Activated CD8-positive, alpha-beta T cell treated with anti-CD3 and anti-CD28 coated beads for 36 hours (primary cell): ENCODE results near the gene INPP5K. TPM values are rescaled to one million over a fixed set of nuclear protein-coding genes. Genes with fewer than 3 reads are reported as not detected.

ENCODE experiments used
- ATAC-seq: fragments of 200-7000 bp; cut with Tn5 transposase; one replicate; pipeline ENCODE4 v1.10.0; 2021; ENCODE audit warnings: mild to moderate bottlenecking, moderate library complexity
- CTCF ChIA-PET: fragments of 350-600 bp; sonication (Branson Sonifier 250); formaldehyde crosslinking; loops from one replicate; lab custom pipeline; 2021; ENCODE audit warnings: antibody characterized with exemption; lab: Charles Lee
- POLR2A ChIA-PET: fragments of 350-600 bp; sonication (Branson Sonifier 250); formaldehyde crosslinking; loops from one replicate; lab custom pipeline; 2021; ENCODE audit warnings: antibody characterized with exemption; lab: Charles Lee
- DNase-seq: peaks from one replicate; pipeline ENCODE4 v3.0.0-alpha.2; 2020
- H3K27ac Mint-ChIP-seq: one replicate; pipeline ENCODE4 v1.8.0; 2021; ENCODE audit warnings: mild to moderate bottlenecking, mixed read lengths
- H3K27me3 Mint-ChIP-seq: one replicate; pipeline ENCODE4 v1.8.0; 2021; ENCODE audit warnings: mixed read lengths
- H3K36me3 Mint-ChIP-seq: one replicate; pipeline ENCODE4 v1.8.0; 2021; ENCODE audit warnings: low read depth, mixed read lengths
- H3K4me1 Mint-ChIP-seq: one replicate; pipeline ENCODE4 v1.8.0; 2021; ENCODE audit warnings: low read depth, mixed read lengths
- H3K4me3 Mint-ChIP-seq: one replicate; pipeline ENCODE4 v1.8.0; 2021; ENCODE audit warnings: mild to moderate bottlenecking, moderate library complexity, mixed read lengths
- H3K9me3 Mint-ChIP-seq: one replicate; pipeline ENCODE4 v1.8.0; 2021; ENCODE audit warnings: mixed read lengths
- CTCF ChIP-seq: fragments of 200-600 bp; IDR thresholded peaks from one replicate; pipeline ENCODE4 v1.8.0; 2022; ENCODE audit warnings: antibody characterized with exemption, mild to moderate bottlenecking
- intact Hi-C: fragments of 100-400 bp; cut with micrococcal nuclease; formaldehyde crosslinking; loops from one replicate; pipeline ENCODE4 v1.10.0; 2022
- total RNA-seq, 2 experiments: library from RNA; stranded (reverse); gene quantifications; one replicate each; pipeline ENCODE4 v1.2.3, GENCODE V29; 2021

INPP5K gene
- total RNA-seq, 2 experiments from 2014 or later, result 16.5 to 16.7 TPM

- POLR2A ChIA-PET, result interaction anchor here (0.7 to 1.0 kb wide), 2 partner anchors 12 to 29 kb away, joined by 3 read pairs; no protein-coding TSS in a partner anchor
- peak within 1 kb of the TSS; percentile 74 for H3K4me3 Mint-ChIP-seq
- H3K27me3 Mint-ChIP-seq, result peaks cover 4% of the 10 kb centered on the region
- no peak for ATAC-seq
- DNase-seq, result no peak
- H3K9me3 Mint-ChIP-seq, result no peaks in the 10 kb centered on the region
- TF ChIP-seq CTCF, result no peak
- peaks cover 13% of the 10 kb centered on the region for H3K4me1 Mint-ChIP-seq
- CTCF ChIA-PET, result interaction anchor here (0.8 to 1.6 kb wide), 4 partner anchors 24 to 157 kb away, joined by 3 to 5 read pairs (median 4); partner anchors contain the start of genes INPP5K and RILP
- no peaks in the 10 kb centered on the region for H3K36me3 Mint-ChIP-seq
- peak within 1 kb of the TSS; percentile 72 for H3K27ac Mint-ChIP-seq
- intact Hi-C loops, result no loop called here
Observed at GRCh38 chr17:1492249-1493206, 23.9 kb downstream of the INPP5K start, which contains the start of gene MYO1C. Gene MYO1C, minus strand, starts transcription at chr17:1492686. Its CDS starts 199 bp downstream, at chr17:1492487.

DNA sequence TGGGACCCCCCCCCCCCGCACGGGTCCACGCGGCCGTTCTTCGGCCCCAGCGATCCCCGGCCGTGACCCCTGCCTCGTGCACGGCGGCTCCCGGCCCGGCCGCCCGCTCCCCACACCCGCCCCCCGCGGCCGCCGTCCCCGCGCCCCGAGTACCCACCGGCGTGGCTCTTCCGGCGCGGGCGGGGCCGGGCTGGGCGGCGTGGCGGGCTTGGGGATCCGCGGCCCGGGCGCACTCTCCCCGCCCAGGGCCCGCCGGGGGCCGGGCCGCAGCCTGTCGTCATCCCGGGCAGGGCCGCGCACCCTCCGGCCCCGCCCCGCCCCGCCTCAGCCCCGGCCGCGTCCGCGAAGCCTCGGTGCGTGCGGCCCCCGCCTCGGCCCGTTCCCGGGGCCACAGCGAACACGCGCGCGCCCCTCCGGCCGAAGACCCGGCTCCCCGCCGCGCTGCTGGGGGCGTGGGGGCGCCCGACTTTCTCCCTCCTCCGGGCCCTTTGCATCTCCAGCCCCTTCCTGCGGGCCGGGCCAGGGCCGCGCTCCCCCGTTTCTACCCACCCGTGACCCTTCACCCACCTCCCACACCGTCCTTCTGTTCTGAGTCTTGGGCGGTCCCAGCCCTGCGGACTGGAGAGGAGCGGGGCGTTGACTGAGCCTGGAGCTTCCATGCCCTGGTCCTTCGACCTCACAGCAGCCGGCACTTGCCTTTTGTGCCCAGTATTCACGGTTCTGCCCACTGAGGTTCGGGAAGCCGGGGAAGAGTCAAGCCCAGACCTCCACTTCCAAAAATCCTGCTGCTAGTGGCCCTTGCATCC lies 24.8 kb downstream of the INPP5K start:
- H3K4me1 Mint-ChIP-seq, result peaks cover 18% of the 10 kb centered on the region
- DNase-seq, result no peak
- peak overlapping the region; percentile 81 for H3K4me3 Mint-ChIP-seq
- H3K27me3 Mint-ChIP-seq, result peaks cover 4% of the 10 kb centered on the region
- no peak for TF ChIP-seq CTCF
- peak; percentile 55 for ATAC-seq
- H3K9me3 Mint-ChIP-seq, result no peaks in the 10 kb centered on the region
- POLR2A ChIA-PET, result no interaction called here
- intact Hi-C loops, result no loop called here
- peak overlapping the region; percentile 72 for H3K27ac Mint-ChIP-seq
- no peaks in the 10 kb centered on the region for H3K36me3 Mint-ChIP-seq
- CTCF ChIA-PET, result interaction anchor here (1.4 to 1.6 kb wide), 4 partner anchors 25 to 158 kb away, joined by 3 to 5 read pairs (median 4); partner anchors contain the start of genes INPP5K and RILP

DNA sequence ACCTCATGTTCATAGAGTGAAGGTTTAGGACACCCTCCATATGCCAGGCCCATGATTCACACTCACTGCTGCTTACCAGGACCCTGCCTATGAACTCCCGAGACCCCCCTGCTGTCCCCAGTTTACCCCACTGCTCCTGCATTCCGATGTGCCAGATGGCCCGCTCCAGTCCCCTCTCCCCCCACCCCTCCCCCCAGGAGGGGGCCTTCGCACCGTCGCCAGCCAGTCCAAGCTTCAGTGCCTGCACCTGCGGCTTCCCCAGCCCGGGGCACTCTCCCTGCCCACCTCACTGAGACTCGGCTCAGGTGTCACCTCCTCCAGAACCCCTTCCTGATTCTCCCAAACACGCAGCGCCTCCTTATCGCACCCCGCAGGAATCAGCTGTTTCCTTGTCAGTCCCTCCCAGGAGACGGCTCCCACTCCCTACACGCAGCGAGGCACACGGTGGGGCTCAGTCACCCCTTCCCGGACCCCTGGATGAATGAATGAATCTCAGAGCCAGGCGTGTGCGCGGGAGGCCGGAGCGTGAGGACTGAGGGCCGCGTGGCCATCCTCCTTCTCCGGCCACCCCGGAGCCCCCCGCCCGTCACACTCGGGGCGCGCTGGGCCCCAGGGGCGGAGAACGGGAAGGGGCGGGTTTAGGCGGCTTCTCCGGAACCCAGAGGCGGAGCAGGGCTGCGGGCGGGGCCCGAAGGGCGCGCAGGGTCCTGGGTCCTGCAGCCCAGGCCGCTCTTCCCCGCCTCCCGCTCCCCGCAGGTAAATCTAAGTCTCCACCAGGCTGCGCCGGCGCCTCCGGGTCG lies 25.6 kb downstream of the INPP5K start:
- TF ChIP-seq CTCF, result no peak
- H3K36me3 Mint-ChIP-seq, result no peaks in the 10 kb centered on the region
- H3K9me3 Mint-ChIP-seq, result no peaks in the 10 kb centered on the region
- ATAC-seq (peak; percentile 63), DNase-seq (peak; percentile 76)
- ChIA-PET POLR2A (interaction anchor here (0.6 to 0.8 kb wide), 2 partner anchors 26 to 73 kb away, joined by 3 read pairs; partner anchors contain the start of gene INPP5K), CTCF (interaction anchor here (1.4 kb wide), 1 partner anchor 84 kb away, joined by 3 read pairs; no protein-coding TSS in a partner anchor)
- H3K4me1 Mint-ChIP-seq, result peaks cover 18% of the 10 kb centered on the region
- H3K27me3 Mint-ChIP-seq, result peaks cover 4% of the 10 kb centered on the region
- intact Hi-C loops, result no loop called here
- peak overlapping the region; percentile 81 for H3K4me3 Mint-ChIP-seq
- H3K27ac Mint-ChIP-seq, result no peak overlapping the region

- ChIA-PET CTCF (interaction anchor here (1.0 to 1.3 kb wide), 4 partner anchors 27 to 124 kb away, joined by 3 to 4 read pairs (median 4); partner anchors contain the start of genes INPP5K and PITPNA), POLR2A (interaction anchor here (0.9 to 2.0 kb wide), 5 partner anchors 28 to 847 kb away, joined by 3 to 7 read pairs (median 4); partner anchors contain the start of genes INPP5K, TSR1 and YWHAE)
- Mint-ChIP-seq H3K36me3 (no peaks in the 10 kb centered on the region), H3K4me1 (peaks cover 23% of the 10 kb centered on the region), H3K4me3 (peak overlapping the region; percentile 48), H3K27me3 (peaks cover 4% of the 10 kb centered on the region), H3K27ac (no peak overlapping the region), H3K9me3 (no peaks in the 10 kb centered on the region)
- TF ChIP-seq CTCF, result no peak
- DNase-seq (no peak), ATAC-seq (no peak)
- intact Hi-C loops, result no loop called here
Observed at GRCh38 chr17:1488826-1489270, 27.6 kb downstream of the INPP5K start.
